SK-N-SH (cell line): ENCODE results near the gene SELPLG.

ENCODE experiments used
- CHD2 ChIP-seq: fragments of 150-350 bp; IDR thresholded peaks from 2 replicates; pipeline ENCODE4 v1.6.1; 2018; ENCODE audit warnings: low read length; ENCODE audit not compliant: partially characterized antibody
- CTCF ChIP-seq: fragments of 200-600 bp; sonication (generic); IDR thresholded peaks from 2 replicates; pipeline ENCODE4 v1.6.1; 2017; ENCODE audit warnings: antibody characterized with exemption, mild to moderate bottlenecking, moderate library complexity
- FOSL2 ChIP-seq: IDR thresholded peaks from 2 replicates; pipeline ENCODE4 v1.4.0; 2012; ENCODE audit warnings: low read depth, mild to moderate bottlenecking, moderate library complexity, borderline replicate concordance
- GATA2 ChIP-seq: sonication (generic); formaldehyde crosslinking; IDR thresholded peaks from 2 replicates; pipeline ENCODE4 v1.5.0; 2020; ENCODE audit warnings: mild to moderate bottlenecking, missing genetic modification reagents
- RAD21 ChIP-seq: IDR thresholded peaks from 2 replicates; pipeline ENCODE4 v1.6.1; 2012; ENCODE audit warnings: mild to moderate bottlenecking, low read length
- REST ChIP-seq: IDR thresholded peaks from 2 replicates; pipeline ENCODE4 v1.6.1; 2012; ENCODE audit warnings: mild to moderate bottlenecking, low read depth, low read length, moderate library complexity
- TAF1 ChIP-seq: IDR thresholded peaks from 2 replicates; pipeline ENCODE4 v1.6.1; 2012; ENCODE audit warnings: low read depth, mild to moderate bottlenecking, low read length, moderate library complexity, borderline replicate concordance
- USF2 ChIP-seq: fragments of 150-350 bp; IDR thresholded peaks from 2 replicates; pipeline ENCODE4 v1.6.1; 2017; ENCODE audit warnings: antibody characterized with exemption, low read length, low read depth, borderline replicate concordance

GRCh38 chr12:108582978-108583770, 50.5 kb downstream of the SELPLG start:
- TF ChIP-seq CTCF (no peak), GATA2 (CRISPR knock-in tag) (no peak), TAF1 (no peak), FOSL2 (no peak), CHD2 (no peak), USF2 (no peak), REST (no peak), RAD21 (no peak)
